WTC11 (cell line): Measurements from ENCODE around the gene CISH.

Source experiments
- ESRRA ChIP-seq: sonication (generic); formaldehyde crosslinking; IDR thresholded peaks from 2 replicates; pipeline ENCODE4 v1.8.1; 2022; ENCODE audit warnings: mild to moderate bottlenecking, missing genetic modification reagents, borderline replicate concordance
- HMGXB4 ChIP-seq: sonication (generic); formaldehyde crosslinking; IDR thresholded peaks from 2 replicates; pipeline ENCODE4 v1.8.1; 2023; ENCODE audit warnings: mild to moderate bottlenecking, moderate library complexity, missing genetic modification reagents
- NR3C1 ChIP-seq: sonication (generic); formaldehyde crosslinking; conservative IDR thresholded peaks from 2 replicates; pipeline ENCODE4 v1.8.1; 2023; ENCODE audit warnings: low read depth, mild to moderate bottlenecking, missing genetic modification reagents
- SP1 ChIP-seq: sonication (generic); formaldehyde crosslinking; conservative IDR thresholded peaks from 2 replicates; pipeline ENCODE4 v1.8.1; 2022; ENCODE audit warnings: missing genetic modification reagents
- USF2 ChIP-seq: sonication (generic); formaldehyde crosslinking; IDR thresholded peaks from 2 replicates; pipeline ENCODE4 v1.8.1; 2023; ENCODE audit warnings: mild to moderate bottlenecking, missing genetic modification reagents, moderate library complexity
- ZBTB21 ChIP-seq: sonication (generic); formaldehyde crosslinking; IDR thresholded peaks from 2 replicates; pipeline ENCODE4 v1.8.1; 2023; ENCODE audit warnings: mild to moderate bottlenecking, missing genetic modification reagents, borderline replicate concordance
- ZNF232 ChIP-seq: sonication (generic); formaldehyde crosslinking; IDR thresholded peaks from 2 replicates; pipeline ENCODE4 v1.8.0; 2022; ENCODE audit warnings: mild to moderate bottlenecking, missing genetic modification reagents
- TF ChIP-seq, protein P1 (sequence below): fragments of 200-600 bp; IDR thresholded peaks from 2 replicates; pipeline ENCODE4 v1.8.0; 2022; ENCODE audit warnings: antibody characterized with exemption

DNA sequence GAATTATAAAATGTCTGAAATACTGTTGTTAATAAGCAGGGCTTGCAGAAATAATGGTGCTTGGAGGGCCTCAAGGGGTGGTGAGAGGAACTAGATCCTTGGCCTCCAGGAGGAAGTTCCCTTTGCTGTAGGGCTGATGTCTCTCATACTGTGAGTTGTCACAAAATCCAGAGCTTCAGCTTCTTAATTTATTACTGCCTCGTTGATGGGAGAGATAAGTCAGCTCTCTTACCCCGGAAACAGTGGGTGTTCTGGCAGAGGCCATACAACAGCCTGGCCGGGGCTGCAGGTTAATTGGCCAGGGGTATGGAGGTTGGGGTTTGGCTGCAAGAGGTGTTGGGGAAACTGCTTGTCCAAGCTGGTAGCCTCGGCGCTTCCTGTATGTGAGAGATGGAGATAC lies 20.9 kb upstream of the CISH start:
- no peak for TF ChIP-seq ZBTB21 (CRISPR knock-in tag)
- TF ChIP-seq, protein P1, sequence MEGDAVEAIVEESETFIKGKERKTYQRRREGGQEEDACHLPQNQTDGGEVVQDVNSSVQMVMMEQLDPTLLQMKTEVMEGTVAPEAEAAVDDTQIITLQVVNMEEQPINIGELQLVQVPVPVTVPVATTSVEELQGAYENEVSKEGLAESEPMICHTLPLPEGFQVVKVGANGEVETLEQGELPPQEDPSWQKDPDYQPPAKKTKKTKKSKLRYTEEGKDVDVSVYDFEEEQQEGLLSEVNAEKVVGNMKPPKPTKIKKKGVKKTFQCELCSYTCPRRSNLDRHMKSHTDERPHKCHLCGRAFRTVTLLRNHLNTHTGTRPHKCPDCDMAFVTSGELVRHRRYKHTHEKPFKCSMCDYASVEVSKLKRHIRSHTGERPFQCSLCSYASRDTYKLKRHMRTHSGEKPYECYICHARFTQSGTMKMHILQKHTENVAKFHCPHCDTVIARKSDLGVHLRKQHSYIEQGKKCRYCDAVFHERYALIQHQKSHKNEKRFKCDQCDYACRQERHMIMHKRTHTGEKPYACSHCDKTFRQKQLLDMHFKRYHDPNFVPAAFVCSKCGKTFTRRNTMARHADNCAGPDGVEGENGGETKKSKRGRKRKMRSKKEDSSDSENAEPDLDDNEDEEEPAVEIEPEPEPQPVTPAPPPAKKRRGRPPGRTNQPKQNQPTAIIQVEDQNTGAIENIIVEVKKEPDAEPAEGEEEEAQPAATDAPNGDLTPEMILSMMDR: no peak
- TF ChIP-seq ESRRA: no peak
- TF ChIP-seq USF2 (CRISPR knock-in tag): no peak
- TF ChIP-seq SP1 (CRISPR knock-in tag): no peak
- TF ChIP-seq NR3C1: no peak
- no peak for TF ChIP-seq ZNF232 (CRISPR knock-in tag)
- no peak for TF ChIP-seq HMGXB4 (CRISPR knock-in tag)
